Nucleus accumbens (tissue), 56 donors: Measurements from ENCODE around the gene USP54.
"Not testable (repeated sequence)": the region's sequence is repeated elsewhere in the genome, so short reads cannot be mapped to it uniquely, and the experiment has no call there.

Experiments
- DNase-seq, 56 donors: peaks; one replicate each; lab custom pipeline; 2025; lab: John Stamatoyannopoulos, UW

Gene USP54, protein sequence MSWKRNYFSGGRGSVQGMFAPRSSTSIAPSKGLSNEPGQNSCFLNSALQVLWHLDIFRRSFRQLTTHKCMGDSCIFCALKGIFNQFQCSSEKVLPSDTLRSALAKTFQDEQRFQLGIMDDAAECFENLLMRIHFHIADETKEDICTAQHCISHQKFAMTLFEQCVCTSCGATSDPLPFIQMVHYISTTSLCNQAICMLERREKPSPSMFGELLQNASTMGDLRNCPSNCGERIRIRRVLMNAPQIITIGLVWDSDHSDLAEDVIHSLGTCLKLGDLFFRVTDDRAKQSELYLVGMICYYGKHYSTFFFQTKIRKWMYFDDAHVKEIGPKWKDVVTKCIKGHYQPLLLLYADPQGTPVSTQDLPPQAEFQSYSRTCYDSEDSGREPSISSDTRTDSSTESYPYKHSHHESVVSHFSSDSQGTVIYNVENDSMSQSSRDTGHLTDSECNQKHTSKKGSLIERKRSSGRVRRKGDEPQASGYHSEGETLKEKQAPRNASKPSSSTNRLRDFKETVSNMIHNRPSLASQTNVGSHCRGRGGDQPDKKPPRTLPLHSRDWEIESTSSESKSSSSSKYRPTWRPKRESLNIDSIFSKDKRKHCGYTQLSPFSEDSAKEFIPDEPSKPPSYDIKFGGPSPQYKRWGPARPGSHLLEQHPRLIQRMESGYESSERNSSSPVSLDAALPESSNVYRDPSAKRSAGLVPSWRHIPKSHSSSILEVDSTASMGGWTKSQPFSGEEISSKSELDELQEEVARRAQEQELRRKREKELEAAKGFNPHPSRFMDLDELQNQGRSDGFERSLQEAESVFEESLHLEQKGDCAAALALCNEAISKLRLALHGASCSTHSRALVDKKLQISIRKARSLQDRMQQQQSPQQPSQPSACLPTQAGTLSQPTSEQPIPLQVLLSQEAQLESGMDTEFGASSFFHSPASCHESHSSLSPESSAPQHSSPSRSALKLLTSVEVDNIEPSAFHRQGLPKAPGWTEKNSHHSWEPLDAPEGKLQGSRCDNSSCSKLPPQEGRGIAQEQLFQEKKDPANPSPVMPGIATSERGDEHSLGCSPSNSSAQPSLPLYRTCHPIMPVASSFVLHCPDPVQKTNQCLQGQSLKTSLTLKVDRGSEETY (N-terminal part only)

DNA sequence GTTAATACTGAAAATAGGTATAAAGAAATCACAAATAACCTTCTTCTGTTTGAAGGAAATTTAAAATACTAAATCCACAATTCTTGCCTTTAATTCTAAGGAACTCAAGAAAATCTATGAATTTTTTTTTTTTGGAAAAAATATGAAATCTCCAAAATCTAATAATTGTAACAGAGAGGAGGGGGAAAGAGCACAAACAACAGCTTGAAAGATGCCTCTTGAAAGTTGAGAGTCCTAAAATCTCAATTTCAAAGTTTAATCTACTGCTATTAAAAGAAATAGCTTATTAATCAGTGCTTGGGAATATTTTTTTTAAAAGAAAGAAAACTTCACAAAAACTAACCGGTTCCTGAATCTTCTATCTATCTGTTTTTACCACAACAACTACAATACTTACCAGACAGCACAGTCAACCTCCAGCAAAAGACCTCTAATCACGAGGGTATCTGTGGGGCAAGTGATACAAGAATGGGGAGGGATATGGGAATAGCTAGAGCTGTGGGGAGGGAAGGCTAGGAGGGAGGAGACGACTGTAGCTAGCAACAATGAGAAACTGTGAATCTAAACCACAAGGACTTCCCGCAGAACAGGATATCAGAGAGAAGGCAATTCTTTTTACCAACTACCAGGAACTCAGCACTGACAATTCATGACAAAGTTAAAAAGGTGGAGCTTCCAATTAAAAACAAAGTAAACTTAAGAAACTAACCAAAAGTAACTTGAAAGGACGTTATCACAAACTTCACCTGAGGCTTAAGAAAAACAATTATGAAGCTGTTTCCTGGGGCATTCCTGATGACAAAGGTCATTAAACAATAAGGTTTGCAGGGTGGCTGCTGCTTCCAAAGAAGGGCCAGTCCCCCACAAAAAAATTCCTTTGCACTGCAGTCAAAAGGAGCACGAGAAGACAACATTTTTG lies at the start of gene USP54:
USP54 (minus strand) TSS at position 462 of the 919 bp plus-strand sequence. CDS start 15,684 bp downstream, outside the sequence.
- DNase-seq = peak in 36 of 56 donors; percentile 12 to 71 (median 39)

DNA sequence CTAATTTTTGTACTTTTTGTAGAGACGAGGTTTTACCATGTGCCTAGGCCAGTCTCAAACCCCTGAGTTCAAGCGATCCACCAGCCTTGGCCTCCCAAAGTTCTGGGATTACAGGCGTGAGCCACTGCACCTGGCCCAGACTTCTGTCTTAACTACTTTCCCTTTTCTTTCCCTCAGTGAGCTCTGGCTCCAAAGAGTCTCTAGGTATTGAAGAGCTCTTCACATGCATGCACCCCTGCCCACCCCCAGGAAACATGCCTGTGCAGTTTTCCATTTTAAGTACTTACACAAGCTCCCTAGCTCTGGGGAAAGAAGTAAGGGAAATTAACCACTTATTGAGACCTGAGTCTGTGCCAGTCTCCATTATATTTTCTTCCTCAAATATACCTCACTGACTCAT lies 48.1 kb upstream of the USP54 start:
- no peak for DNase-seq

DNA sequence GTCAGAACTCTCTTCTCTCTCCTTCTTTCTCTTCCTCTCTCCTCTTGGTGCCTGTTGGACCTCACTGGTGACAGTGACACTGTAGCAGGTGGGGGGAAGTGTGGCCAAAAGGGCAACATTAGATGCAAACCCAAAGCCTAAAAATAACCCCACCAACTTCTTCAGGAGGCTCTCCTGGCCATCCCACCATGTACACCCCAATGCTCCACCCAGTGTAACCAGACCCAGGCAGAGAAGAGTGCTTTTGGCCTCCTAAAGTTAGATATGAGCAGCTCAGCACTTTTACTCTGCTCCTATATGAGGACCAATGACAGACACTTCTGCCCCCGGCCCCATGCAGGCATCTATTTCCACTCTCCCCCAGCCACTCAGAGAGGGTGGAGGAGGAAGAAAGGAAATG lies 44.6 kb upstream of the USP54 start:
- DNase-seq = no peak

DNA sequence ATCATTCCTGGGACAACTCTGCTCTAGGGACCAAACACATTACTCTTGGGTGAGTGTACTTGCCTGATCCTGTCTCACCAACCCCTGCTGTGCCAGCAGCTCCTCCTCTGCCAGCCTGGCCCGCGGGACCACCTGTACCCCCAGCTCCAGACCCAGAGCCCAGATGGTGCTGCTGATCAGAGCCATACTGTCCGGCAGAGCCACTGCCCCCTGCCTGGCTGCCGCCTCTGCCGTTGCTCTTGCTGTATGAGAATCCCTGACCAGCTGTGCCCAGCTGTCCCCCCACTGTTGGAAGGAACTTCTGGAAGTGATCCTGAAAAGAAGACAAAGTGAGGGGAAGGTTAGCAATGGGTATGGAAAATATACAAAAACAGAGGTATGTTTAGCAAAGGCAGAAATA lies 43.3 kb upstream of the USP54 start:
- DNase-seq = no peak

DNA sequence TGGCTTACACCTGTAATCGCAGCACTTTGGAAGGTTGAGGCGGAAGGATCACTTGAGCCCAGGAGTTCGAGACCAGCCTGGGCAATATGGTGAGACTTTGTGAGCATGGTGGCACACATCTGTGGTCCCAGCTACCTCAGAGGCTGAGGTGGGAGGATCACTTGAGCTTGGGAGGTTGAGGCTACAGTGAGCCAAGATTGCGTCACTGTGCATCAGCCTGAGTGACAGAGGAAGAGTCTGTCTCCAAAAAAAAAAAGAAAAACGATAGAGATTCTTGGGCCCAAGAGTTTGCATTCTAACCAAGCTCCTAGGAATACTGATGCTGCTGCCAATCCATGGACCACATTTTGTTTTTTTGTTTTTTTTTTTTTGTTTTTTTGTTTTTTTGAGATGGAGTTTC lies 38.0 kb upstream of the USP54 start:
- DNase-seq = no peak

DNA sequence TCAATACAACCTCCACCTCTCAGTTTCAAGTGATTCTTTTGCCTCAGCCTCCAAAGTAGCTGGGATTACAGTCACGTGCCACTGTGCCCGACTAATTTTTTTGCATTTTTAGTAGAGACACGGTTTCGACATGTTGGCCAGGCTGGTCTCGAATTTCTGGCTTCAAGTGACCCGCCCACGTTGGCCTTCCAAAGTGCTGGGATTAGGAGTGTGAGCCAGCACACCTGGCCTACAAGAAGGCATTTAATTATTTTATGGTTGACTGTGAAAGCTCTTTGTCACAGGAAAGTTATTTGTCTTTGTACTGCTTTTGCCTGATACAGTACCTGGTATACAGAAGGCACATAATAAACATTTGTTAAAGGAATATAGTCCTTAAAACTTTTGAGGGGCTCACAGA lies 37.3 kb upstream of the USP54 start:
- DNase-seq = no peak

DNA sequence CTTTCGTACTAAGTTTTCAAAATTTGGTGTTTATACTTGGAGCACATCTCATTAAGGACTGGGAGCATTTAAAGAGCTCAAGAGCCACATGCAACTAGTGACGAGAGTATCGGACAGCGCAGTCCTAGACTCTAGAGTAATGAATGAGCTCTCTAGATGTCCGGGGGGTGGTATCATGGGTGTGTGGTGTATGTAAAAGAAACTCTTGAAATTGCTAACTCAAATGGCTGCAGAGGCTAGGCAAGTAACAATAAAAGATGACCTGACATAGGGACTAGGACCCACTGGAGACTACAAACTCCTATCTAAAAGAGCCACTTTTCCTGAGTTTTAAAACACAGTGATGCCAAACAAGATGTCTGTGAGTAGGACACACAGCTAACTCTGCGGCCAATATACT lies 36.2 kb upstream of the USP54 start:
- no peak for DNase-seq

DNA sequence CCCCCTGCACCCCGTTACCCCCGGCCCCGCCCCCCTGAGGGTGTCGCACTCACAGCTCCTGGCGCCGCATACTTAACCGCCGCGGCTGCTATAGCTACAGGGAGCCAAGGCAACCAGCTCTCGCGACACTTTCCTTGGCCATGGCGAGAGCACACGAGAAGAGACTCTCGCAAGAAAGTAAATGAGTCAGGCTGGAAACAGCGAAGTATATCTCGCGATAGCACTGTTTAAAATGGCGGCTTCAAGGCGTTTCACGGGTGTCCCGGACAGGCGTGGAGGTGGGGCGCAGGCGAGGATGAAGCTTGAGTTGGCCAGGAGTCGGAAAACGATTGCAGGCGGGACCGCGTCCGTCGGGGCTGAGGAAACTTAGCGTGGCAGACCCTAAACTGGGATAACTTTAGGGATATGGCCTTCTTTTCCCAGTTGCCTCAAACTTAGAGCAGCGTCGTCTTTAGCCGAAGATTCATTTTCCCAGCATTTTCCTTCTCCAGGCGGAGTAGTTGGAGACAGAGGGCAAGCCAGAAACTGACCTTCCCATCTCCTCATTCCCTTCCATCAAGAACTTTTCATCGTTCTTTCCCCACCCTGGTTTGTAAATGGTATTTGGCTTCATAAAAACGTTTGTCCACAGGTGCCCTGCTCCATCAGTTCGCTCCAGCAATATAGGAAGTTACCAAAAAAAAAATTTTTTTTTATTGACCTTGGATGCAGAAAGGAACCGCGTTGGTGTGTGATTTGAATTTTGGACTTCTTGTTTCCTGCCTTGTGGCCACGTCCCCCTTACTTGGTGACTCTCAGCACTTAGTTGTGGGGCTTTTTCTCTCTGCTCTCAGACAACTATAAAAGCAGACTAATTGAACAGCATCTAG lies 35.0 kb upstream of the USP54 start:
- DNase-seq = peak; percentile 40 to 95 (median 80)

DNA sequence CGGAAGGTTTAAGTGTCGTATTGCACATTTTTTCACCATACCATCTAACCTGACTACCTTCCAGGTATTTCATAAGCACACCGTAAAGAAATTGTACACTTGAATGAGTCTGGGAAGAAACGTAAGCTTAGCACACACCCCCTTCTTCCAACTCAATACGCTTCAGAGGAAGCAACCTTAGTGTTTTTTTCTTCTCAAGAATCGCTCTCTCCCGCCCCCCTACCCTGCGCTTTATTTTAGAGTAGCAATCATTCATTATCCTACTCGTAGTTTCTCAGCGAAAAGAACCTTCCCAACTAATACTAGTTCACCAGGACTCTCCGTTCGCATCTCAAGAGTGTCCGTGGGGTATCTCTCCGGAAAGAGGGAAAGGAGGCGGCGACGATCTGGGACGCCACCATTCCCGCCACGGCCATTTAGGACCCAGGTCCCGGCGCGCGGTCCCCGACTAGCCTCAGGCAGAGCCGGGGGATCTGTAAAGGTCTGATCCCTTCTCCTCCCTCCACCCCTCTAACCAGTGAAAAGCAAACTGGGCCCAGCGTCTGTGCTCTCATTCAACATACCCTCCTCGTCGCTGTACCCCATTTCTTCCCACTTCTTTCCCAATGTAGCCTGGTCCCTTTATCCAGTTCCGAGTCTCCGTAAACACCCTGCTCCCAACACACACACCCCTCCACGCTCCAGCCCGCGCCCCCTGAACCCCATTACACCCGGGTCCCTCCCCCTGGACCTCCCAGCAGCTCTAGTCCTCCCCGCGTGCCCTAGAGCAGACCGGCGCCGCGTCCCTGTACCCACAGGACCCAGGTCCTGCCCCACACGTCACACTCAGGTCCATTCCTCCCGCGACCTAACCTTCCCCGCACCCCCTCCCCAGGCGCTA lies 34.1 kb upstream of the USP54 start:
- peak in 30 of 56 donors; percentile 11 to 70 (median 44) for DNase-seq

DNA sequence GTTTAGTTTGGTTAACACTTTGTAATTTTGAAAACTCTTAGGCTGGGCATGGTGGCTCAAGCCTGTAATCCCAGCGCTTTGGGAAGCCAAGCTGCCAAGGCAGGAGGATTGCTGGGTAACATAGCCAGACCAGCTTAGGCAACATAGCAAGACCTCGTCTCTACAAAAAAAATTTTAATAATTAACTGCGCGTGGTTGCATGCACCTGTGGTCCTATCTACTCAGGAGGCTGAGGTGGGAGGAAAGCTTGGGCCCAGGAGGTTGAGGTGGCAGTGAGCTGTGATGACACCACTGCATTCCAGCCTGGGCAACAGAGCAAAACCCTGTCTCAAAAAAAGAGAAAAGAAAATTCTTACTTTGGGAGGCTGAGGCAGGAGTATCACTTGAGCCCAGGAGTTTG lies 31.9 kb upstream of the USP54 start:
- no peak for DNase-seq

DNA sequence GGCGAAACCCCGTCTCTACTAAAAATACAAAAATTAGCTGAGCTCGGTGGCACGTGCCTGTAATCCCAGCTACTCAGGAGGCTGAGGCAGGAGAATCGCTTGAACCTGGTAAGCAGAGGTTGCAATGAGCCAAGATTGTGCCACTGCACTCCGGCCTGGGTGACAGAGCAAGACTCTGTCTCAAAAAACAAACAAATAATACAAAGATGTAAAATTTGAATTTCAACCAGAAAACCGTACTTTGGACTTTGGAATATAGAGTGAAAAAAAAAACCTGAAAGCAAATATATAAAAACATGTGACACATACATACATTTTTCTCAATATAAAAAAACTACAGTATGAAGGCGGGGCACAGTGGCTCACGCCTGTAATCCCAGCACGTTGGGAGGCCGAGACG lies 29.8 kb upstream of the USP54 start:
- DNase-seq = not testable (repeated sequence)

DNA sequence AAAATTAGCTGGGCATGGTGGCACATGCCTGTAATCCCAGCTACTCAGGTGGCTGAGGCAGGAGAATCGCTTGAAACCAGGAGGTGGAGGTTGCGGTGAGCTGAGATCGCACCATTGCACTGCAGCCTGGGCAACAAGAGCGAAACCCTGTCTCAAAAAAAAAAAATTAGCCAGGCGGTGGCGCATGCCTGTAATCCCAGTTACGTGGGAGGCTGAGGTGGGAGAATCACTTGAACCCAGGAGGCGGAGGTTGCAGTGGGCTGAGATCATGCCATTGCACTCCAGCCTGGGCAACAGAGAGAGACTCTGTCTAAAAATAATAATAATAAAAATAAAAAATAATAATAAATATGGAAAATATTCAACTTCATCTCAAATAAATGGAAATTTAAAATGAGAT lies 26.0 kb upstream of the USP54 start:
- not testable (repeated sequence) for DNase-seq

DNA sequence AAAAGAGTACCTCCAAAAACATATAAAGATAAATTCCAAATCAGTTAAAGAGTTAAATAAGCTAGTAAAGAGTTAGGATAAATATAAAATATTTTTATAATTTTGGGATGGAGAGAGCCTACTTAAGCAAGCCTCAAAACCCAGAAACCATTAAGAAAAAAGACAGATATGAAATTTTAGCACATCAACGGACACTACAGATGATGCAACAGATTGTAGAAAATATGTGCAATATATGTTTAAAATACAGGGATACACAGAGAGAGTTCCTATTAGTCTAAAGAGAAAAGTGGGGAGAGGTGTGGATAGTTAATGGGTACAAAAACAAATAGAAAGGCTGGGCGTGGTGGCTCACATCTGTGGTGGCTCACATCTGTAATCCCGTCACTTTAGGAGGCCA lies 23.6 kb upstream of the USP54 start:
- no peak for DNase-seq

DNA sequence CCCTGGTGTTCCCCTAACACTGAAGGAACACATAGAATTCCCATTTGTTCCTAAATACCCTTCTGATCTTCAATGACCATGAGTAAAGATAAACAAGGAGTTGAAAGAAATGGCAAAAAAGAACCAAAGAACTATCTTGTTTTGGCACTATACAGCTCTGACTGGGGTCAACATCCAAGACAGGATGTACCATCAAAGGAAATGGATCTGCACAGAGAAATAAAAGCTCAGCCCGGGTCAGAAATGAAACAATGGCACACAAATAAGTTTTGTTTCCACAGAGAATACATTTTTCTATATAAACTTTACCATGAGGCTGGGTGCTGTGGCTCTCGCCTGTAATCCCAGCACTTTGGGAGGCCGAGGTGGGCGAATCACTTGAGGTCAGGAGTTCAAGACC lies 18.0 kb upstream of the USP54 start:
- no peak for DNase-seq

DNA sequence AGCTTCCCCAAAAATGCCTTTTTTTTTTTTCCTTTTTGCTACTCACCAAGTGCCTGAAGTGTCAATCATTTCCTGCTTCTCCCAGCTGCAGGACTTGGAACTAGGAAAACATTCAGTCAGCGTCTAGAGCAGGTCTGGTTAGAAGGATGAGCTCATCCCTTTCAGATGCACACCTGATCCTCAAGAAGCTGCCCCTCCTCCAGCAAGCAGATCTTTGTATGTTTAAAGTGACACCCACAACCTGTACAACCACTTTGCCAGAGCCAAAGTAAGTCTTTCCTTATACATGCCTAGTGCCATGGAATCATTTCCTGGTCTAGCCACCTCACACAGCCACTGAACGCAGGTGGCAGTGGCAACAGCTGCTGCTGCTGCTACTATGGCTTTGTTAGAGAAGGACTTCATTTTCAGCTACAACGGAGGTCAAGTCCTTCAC lies 10.4 kb upstream of the USP54 start:
- DNase-seq = peak in 5 of 56 donors; percentile 2 to 10 (median 6)

DNA sequence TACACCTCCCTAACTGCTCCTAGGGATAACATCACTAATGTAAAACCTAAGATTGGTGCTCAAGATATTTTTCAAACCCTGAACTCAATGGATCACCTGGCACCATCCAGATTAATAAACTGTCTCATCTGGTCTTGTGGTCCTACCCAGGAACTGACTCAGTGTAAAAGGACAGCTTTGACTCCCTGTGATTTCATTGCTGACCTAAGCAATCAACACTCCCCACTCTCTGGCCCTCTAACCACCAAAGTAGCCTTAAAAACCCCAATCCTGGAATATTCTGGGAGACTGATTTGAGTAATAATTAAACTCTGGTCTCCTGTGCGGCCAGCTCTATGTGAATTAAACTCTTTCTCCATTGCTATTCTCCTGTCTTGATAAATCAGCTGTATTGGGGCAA lies 6.2 kb upstream of the USP54 start:
- DNase-seq = no peak

DNA sequence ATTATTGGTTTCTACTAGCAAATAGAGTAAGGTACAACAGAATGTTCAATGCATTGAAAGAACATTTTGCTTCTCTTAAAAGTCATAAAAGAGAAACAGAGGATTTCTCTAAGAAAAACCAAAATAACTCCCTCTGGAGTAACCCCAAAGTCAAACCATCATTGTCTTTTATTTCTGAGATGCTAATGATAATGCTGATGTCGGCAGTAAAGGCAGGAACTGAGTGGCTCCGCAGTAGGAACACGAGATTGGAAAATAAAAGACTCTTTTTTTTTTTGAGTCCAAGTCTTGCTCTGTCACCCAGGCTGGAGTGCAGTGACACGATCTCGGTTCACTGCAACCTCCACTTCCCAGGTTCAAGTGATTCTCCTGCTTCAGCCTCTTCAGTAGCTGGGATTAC lies 2.7 kb upstream of the USP54 start:
- no peak for DNase-seq

DNA sequence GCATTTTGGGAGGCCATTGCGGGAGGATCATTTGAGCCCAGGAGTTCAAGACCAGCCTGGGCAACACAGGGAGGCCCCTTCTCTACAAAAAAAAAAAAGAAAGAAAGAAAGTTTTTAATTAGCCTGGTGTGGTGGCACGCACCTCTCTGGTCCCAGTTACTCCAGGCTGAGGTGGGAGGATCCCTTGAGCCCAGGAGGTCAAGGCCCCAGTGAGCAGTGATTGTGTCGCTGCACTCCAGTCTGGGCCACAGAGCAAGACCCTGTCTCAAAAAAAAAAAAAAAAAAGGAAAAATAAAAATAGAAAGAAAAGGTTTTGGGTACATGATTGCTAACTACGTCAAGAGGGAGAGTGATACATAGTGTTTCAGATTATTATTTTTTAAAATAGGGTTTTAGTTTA lies 2.0 kb upstream of the USP54 start:
- no peak for DNase-seq
